GM18951 (cell line): Measurements from ENCODE around the gene TMEM198.

ENCODE experiments used
- POLR2A ChIP-seq: IDR thresholded peaks from 4 replicates; pipeline ENCODE4 v1.6.1; 2011; ENCODE audit warnings: mild to moderate bottlenecking; ENCODE audit not compliant: insufficient read length, insufficient read depth; ENCODE audit errors: extremely low read depth
- in situ Hi-C: fragments of 300-500 bp; cut with MboI; formaldehyde crosslinking; loops from one replicate; pipeline ENCODE4 v1.12.0; 2022; ENCODE audit warnings: low sequenced_read_pairs, mixed read lengths, inconsistent platforms; ENCODE audit not compliant: unreplicated experiment

TMEM198 gene

DNA sequence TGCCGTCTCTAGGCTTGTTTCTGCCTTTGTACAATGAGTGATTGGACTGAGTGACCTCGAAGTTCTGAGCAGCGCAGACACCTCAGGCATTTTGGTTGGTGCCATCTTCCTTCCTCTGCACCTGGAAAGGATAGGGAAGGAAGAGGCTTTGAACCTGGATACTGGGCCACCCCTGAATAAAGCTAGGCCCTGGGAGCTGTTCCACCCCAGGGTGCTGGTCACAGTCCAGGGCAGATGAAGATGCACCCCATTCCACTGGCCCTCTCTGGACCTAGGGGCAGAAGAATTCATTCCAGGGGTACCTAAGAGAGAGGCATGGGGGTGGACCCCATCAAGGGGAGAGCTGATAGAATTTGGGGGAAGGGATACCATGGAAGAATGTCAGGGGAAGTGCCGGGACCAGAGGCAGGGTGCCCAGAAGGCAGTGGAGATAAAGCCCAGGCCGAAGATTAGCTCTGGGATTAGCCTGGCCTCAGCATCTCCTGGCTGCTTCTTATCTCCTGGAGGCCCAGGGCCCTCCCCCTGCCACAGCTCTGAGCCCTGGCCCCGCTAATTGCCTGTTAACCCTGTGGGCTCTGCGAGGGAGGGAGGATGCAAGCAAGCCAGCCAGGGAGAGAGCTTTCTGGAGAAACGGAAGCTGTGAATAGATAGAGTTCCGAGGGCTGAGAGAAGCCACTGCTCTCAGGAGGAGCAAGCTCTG lies 18.1 kb upstream of the TMEM198 start:
- TF ChIP-seq POLR2A, result no peak
- in situ Hi-C loops, result no loop called here

DNA sequence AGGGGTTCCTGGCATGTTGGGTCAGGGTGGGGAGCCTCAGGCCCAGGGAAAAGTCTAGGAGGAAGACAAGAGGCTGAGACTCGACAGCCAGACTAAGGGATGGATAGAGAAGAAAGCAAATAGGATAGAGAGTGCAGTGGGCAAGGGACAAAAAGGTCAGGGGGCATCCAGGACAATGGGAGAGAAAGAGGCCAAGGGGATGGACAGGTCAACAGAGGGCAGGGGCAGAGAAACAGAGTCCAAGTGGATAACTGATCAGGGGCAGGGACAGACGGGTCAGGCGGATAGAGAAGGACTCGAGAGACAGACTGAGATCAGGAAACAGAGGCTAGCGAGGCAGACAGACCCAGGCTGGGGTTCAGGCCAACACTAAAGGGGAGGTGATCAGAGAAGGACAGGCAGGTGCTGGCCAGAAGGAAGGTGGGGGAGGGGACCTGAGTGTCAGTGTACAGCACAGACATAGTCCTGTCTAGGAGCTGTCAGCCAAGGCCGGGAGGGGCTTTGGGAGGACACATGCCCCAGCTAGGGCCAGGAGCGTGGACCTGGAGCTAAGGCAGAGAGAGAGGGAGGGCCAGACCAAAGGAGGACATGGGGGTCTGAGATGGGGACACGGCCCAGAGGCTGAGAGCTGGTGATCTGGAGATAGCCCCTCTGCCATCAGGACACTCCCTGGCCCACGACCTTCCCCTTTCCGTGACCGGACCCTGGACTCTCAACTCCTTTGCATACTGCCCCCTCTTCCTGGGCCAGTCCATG lies 17.3 kb upstream of the TMEM198 start:
- in situ Hi-C loops, result no loop called here
- no peak for TF ChIP-seq POLR2A

DNA sequence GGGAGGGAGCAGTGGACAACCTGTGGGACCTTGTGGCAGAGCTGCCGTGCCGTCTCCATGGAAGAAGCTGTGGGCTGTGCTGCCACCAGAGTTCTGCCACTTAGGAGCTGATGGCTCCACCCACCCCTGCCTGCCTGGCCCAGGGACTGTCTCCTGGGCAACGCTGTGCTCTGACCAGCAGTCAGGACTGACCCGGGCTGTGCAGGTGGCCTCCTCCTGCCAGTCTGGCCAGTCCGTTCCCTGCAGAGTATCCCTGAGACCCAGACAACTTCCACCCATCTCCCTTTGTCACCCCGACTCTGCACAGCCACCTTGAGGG lies 16.8 kb upstream of the TMEM198 start:
- in situ Hi-C loops, result no loop called here
- TF ChIP-seq POLR2A, result no peak

DNA sequence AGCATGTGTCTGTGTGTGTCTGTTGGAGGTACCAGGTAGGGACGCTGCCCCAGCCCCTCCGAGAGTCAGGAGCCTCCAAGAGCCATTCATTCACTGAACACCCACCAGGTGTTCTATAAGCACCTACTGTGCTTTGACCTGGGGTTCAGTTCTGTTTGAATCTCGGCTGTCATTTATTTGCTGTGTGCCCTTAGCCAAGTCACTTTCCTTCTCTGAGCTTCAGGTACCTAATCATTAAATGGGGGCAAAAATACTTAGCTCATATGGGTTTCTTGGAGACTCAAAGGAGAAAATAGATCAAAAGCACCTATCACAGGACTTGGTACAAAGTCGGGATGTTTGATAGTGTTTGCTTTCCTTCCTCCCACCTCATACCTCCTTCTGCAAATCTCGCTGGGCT lies 16.4 kb upstream of the TMEM198 start:
- in situ Hi-C loops, result no loop called here
- no peak for TF ChIP-seq POLR2A

DNA sequence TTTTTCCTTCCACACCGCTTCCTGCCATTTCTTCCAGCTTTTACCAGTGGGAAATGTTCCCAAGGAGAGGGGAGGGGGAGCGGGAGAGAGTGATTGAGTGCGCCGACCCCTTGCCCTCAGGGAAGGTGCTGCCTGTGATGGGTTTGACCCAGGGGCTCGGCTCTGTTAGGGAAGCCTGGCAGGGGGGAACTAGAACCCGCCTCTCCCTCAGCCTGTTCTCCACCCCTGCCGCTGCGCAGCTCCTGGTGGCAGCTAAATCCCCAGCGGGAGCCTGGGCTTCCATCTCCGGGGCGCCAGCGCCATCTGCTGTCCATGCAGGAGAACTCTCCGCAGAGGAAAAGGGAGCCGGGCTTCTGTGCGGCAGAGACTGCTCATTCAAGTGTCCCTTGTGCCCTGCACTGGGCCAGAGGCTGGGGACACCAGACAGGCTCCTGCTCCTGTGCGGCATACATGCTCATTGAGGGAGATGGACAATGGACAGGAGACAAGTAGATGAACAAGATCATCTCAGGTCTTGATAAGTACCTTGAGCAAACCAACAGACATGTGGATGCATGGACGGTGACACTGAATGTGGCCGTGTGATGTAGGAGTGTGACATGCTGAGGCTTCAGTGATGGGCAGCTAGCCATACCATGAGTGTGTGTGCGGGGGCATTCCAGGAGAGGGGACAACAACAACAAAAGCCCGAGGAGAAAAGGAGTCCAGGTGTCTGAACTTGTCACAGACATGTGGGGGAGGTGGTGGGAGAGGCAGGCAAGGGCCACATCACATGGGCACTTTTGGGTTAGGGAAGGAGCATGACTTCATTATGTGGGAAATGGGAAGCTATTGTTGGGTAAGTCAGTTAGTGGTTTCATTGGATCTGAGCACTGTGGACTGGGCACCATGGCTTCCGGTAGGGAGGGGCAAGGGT lies 13.5 kb upstream of the TMEM198 start:
- no peak for TF ChIP-seq POLR2A
- in situ Hi-C loops, result loop anchor here (10.0 kb wide), 1 partner anchor 126 kb away; no protein-coding TSS in a partner anchor

DNA sequence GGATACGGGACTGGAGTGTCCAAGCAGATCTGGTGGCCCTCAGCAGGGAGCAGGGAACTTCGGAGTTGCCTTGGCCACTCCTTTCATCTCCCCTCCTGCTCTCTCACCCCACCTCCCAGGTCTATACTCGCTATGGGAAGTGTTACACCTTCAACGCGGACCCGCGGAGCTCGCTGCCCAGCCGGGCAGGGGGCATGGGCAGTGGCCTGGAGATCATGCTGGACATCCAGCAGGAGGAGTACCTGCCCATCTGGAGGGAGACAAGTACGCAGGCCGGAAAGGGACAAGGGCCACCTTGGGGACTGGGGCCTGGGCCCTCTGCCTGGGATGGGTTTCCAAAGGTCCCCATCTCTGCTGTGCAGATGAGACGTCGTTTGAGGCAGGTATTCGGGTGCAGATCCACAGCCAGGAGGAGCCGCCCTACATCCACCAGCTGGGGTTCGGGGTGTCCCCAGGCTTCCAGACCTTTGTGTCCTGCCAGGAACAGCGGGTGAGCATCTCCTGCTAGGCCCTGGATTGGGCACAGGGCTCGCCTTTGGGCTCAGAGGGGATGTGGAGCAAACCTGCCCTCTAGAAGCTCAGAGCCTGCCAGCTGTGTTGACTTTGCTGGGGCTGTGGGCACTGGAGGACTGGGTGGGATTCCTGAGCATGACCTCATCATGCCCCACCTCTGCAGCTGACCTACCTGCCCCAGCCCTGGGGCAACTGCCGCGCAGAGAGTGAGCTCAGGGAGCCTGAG lies 12.0 kb upstream of the TMEM198 start:
- no peak for TF ChIP-seq POLR2A
- in situ Hi-C loops, result loop anchor here (10.0 kb wide), 1 partner anchor 127 kb away; no protein-coding TSS in a partner anchor

DNA sequence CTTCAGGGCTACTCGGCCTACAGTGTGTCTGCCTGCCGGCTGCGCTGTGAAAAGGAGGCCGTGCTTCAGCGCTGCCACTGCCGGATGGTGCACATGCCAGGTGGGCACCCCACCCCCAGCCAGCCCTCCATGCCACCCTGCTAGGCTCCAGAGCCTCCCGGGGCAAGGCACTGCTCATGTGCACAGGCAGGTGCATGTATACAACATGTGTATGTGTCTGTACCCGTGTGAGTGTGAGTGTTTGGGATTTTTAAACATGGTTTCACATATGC lies 11.5 kb upstream of the TMEM198 start:
- no peak for TF ChIP-seq POLR2A
- in situ Hi-C loops, result loop anchor here (10.0 kb wide), 1 partner anchor 128 kb away; no protein-coding TSS in a partner anchor

DNA sequence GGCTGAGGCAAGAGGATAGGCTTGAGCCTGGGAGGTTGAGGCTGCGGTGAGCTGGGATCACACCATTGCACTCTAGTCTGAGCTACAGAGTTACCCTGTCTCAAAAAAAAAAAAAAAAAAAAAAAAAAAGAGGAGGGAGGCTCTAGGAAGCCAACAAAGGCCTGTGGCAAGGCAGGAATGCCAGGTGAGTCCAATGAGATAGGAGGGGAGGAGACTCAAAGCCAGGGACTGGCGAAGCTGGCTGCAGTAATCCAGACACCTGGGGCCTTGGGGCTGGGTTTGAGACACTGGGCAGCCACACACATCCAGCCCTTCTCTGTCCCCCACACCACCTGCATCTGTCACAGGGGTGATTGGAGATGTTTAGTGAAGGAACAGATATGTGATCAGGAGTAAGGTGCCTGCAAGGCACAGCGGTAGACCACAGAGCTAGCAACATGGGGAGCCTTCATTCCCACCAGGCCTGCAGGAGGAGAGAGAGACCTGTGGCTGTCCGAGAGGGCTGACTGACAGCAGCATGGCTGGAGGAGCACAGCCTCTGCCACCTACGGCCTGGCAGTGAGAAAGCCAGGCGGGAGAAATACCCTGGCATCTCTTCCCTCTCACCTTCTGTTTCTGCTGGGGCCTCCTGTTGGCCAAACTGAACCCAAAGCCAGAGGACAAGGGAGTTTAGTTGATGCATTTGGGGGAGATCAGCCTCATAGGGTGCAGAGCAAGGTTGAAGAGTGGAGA lies 9.7 kb upstream of the TMEM198 start:
- TF ChIP-seq POLR2A, result no peak
- in situ Hi-C loops, result loop anchor here (10.0 kb wide), 1 partner anchor 129 kb away; no protein-coding TSS in a partner anchor

DNA sequence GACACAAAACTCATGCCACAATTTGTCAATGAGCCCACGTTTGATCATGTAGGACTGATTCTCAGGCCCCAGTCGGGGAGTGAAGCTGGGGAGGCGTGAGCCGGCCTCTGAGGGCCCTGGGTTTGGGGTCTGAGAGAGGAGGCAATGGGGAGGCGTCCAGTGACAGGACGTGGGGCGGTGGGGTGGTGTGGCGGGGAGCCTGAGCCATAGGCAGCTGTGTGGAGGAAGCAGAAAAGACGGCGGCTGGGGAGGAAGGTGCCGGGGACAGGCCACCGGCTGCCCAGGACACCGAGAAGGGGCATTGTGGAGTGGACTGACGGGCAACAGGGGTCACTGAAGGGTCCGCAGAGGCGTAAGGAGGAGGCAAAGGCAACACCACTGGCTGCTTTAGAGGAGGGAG lies 7.4 kb upstream of the TMEM198 start:
- in situ Hi-C loops, result loop anchor here (10.0 kb wide), 1 partner anchor 132 kb away; no protein-coding TSS in a partner anchor
- no peak for TF ChIP-seq POLR2A

DNA sequence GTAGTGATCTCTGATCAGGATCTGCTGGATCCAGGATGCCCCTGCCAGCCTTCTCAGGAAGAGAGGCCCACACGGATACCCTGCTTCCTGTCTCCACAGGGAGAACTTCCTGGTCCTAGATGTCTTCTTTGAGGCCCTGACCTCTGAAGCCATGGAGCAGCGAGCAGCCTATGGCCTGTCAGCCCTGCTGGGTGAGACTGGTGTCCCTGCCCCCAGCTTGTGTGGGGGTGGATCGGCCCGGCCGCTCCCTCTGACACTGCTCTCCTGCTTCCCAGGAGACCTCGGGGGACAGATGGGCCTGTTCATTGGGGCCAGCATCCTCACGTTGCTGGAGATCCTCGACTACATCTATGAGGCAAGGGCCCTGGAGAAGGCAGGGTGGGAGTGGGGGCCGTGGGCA lies 6.9 kb upstream of the TMEM198 start:
- no peak for TF ChIP-seq POLR2A
- in situ Hi-C loops, result loop anchor here (10.0 kb wide), 1 partner anchor 132 kb away; no protein-coding TSS in a partner anchor

DNA sequence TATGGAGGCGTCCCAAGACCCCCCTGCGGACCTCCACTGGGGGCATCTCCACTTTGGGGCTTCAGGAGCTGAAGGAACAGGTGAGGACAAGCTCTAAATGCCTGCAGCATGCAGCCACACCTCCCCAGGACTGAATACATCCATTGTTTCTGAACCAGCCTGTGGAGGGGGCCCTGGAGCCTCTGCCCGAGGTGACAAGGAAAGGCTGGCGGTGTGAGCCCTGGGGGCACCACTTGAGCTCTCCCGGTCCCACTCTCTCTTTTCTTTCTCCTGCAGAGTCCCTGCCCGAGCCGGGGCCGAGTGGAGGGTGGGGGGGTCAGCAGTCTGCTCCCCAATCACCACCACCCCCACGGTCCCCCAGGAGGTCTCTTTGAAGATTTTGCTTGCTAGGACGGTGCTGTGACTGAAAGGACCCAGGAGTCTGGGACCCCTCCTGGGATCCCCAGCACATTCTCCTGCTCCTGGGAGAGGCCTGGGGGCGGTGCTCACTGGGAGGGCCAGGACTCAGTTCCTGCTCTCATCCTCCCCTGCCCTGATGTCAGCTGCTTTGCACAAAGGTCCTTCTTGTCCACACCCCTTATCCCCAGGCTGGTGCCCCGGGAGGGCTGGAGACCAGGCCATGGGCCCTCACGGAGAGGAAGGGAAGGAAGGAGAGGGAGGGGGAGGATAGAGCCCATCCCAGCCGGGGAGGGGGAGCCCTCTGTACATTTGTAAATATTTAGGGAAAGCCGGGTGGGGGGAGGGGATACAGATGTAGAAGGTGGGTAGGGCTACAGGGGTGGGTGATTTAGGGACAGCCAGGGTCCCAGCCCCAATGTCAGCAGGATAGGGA lies 6.0 kb upstream of the TMEM198 start:
- in situ Hi-C loops, result loop anchor here (10.0 kb wide), 1 partner anchor 133 kb away; no protein-coding TSS in a partner anchor
- TF ChIP-seq POLR2A, result no peak
